ENCODE results near the gene CHCHD3.

CHCHD3 gene

DNA sequence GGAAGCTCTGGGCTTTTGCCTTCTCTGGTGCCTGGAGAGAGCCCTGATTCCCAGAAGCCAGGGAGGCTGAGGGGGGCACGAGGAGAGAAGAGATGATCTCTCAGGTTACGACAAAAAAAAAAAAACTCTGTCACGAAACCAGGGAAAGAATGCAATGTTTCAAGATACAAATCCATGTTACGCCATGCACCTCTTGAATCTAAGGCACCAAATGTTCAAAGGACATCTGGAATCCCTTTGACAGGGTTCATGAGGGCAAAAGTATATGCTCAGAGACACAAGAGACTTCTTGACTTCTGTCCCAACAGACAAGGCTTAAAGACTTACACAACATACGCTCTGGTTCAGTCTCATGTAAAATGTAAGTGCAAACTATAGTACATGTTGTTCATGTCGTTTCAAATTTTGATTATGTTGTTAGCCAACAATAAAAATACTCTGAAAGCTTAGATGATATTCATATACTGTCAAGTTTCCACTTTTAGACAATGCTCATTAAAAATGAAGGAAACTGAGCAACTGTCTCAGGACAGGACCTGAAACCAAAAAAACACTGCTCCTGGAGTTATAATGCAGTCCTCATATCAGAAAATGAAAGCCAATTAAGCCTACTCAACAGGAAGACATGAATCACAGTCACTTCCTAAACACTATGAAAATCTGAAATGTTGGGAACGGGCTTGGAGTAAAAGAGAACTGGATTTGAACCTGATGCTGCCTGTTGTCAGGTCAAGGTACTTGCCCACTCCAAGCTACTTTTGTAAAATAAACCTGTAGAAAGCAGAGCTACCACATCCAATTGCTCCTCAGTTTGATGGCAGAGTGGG lies 72.3 kb downstream of the CHCHD3 start:
- H3K4me1 ChIP-seq (ENCODE audit: insufficient read depth, low read length, poor library complexity, severe bottlenecking) = no peaks in the 10 kb centered on the region
- peaks cover 10% of the 10 kb centered on the region for H4K20me1 ChIP-seq (ENCODE audit: insufficient read depth, low read length, poor library complexity, severe bottlenecking)
- H3K9me2 ChIP-seq (replicated peaks; ENCODE audit: low read depth, low read length) = no peaks in the 10 kb centered on the region
- TF ChIP-seq, protein P1, sequence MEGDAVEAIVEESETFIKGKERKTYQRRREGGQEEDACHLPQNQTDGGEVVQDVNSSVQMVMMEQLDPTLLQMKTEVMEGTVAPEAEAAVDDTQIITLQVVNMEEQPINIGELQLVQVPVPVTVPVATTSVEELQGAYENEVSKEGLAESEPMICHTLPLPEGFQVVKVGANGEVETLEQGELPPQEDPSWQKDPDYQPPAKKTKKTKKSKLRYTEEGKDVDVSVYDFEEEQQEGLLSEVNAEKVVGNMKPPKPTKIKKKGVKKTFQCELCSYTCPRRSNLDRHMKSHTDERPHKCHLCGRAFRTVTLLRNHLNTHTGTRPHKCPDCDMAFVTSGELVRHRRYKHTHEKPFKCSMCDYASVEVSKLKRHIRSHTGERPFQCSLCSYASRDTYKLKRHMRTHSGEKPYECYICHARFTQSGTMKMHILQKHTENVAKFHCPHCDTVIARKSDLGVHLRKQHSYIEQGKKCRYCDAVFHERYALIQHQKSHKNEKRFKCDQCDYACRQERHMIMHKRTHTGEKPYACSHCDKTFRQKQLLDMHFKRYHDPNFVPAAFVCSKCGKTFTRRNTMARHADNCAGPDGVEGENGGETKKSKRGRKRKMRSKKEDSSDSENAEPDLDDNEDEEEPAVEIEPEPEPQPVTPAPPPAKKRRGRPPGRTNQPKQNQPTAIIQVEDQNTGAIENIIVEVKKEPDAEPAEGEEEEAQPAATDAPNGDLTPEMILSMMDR (conservative IDR thresholded peaks at IDR 0.05; ENCODE audit: low read length) = no peak
- TF ChIP-seq EZH2phosphoT487 (IDR thresholded peaks at IDR 0.05; ENCODE audit: borderline replicate concordance) = no peak
- peaks cover 55% of the 10 kb centered on the region for H3K79me2 ChIP-seq (ENCODE audit: insufficient read depth, low read length)
- H2AFZ ChIP-seq (ENCODE audit: low read length) = no peak overlapping the region
- H3K4me3 ChIP-seq (ENCODE audit: low read length, poor library complexity, severe bottlenecking) = no peak overlapping the region
- H3K9ac ChIP-seq (ENCODE audit: low read depth, low read length, poor library complexity, severe bottlenecking) = no peak overlapping the region
- H3K4me2 ChIP-seq (ENCODE audit: low read depth, low read length, poor library complexity, severe bottlenecking) = no peak overlapping the region
- no peaks in the 10 kb centered on the region for H3K9me3 ChIP-seq (ENCODE audit: insufficient read depth, low read depth, low read length)
- H3F3A ChIP-seq (ENCODE audit: low read depth) = no peaks in the 10 kb centered on the region
- H3K36me3 ChIP-seq (ENCODE audit: insufficient read depth, low read length) = no peaks in the 10 kb centered on the region; the same call in 1 of the 2 replicates
- H3K27me3 ChIP-seq (ENCODE audit: insufficient read depth, low read length, poor library complexity, severe bottlenecking) = no peaks in the 10 kb centered on the region

DNA sequence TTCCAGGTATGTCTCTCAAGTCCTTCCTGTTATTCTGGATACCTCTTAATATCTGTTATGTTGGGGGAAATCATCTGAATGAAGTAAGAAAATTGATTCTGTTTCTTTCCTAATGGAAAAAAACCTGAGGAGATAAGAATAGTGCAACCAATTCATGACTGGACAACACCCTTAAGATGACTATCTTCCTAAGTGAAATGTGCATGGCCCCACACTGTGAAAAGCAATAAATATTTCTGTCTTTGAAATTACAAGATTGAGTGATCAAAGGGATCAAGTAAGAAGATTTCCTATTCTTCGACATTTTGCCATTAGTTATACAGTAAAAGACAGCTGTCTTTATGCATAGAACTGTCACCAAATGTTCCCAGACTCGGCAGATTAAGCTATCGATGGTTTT lies 73.9 kb downstream of the CHCHD3 start:
- H3K79me2 ChIP-seq (ENCODE audit: insufficient read depth, low read length) = peaks cover 49% of the 10 kb centered on the region
- H3K9me3 ChIP-seq (ENCODE audit: insufficient read depth, low read depth, low read length) = no peaks in the 10 kb centered on the region
- no peak overlapping the region for H3K4me3 ChIP-seq (ENCODE audit: low read length, poor library complexity, severe bottlenecking)
- no peak overlapping the region for H2AFZ ChIP-seq (ENCODE audit: low read length)
- H3K4me2 ChIP-seq (ENCODE audit: low read depth, low read length, poor library complexity, severe bottlenecking) = no peak overlapping the region
- H3K9ac ChIP-seq (ENCODE audit: low read depth, low read length, poor library complexity, severe bottlenecking) = no peak overlapping the region
- H3K9me2 ChIP-seq (replicated peaks; ENCODE audit: low read depth, low read length) = no peaks in the 10 kb centered on the region
- peaks cover 10% of the 10 kb centered on the region for H4K20me1 ChIP-seq (ENCODE audit: insufficient read depth, low read length, poor library complexity, severe bottlenecking)
- no peaks in the 10 kb centered on the region for H3F3A ChIP-seq (ENCODE audit: low read depth)
- H3K36me3 ChIP-seq (ENCODE audit: insufficient read depth, low read length) = no peaks in the 10 kb centered on the region; the same call in 1 of the 2 replicates
- H3K4me1 ChIP-seq (ENCODE audit: insufficient read depth, low read length, poor library complexity, severe bottlenecking) = no peaks in the 10 kb centered on the region
- no peak for TF ChIP-seq EZH2phosphoT487 (IDR thresholded peaks at IDR 0.05; ENCODE audit: borderline replicate concordance)
- TF ChIP-seq, protein P1 (conservative IDR thresholded peaks at IDR 0.05; ENCODE audit: low read length) = no peak
- H3K27me3 ChIP-seq (ENCODE audit: insufficient read depth, low read length, poor library complexity, severe bottlenecking) = no peaks in the 10 kb centered on the region

DNA sequence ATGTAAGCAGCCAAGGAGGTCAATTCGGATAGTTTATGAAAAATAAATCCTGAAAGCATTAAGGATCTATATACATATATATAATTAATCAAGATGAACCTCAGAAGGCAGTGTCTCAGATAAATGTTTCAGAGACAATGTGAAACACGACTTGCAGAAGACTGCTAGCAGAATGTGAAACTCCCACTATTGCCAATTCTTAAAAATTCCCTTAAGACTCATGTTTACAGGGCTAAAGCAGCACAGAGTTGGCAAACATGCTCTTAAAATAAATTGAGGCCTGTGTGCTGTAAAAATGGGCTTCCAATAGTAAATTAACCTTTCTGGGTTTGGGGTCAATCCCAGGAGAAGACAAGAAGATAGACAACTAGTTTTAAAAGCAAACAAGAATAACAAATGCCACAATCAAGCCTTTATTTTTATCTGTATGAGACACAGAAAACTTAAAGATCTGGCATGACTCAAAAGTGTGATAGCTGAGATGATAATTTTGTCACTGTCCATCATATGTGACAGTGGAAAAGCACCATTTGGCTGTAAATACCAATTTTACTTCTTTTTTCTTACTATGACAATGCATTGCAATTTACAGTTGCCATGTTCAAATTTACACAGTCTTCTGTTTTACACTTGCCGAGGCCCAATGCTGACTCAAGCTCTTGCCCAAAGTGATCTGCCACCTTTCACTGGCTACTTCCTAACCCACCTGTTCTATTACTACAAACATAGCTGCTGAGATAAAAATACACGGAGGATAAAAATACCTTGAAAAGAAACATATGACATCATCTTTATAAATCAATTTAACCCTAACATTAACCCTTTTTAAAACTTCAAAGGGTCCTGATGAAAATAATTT lies 78.6 kb downstream of the CHCHD3 start:
- Histone ChIP-seq H3K36me3 (ENCODE audit: insufficient read depth, low read length) (no peaks in the 10 kb centered on the region; the same call in 1 of the 2 replicates), H4K20me1 (ENCODE audit: insufficient read depth, low read length, poor library complexity, severe bottlenecking) (peaks cover 31% of the 10 kb centered on the region), H3K4me1 (ENCODE audit: insufficient read depth, low read length, poor library complexity, severe bottlenecking) (peaks cover 17% of the 10 kb centered on the region), H3K4me3 (ENCODE audit: low read length, poor library complexity, severe bottlenecking) (no peak overlapping the region), H3K79me2 (ENCODE audit: insufficient read depth, low read length) (peaks cover 73% of the 10 kb centered on the region), H2AFZ (ENCODE audit: low read length) (no peak overlapping the region), H3K9ac (ENCODE audit: low read depth, low read length, poor library complexity, severe bottlenecking) (no peak overlapping the region), H3K27me3 (ENCODE audit: insufficient read depth, low read length, poor library complexity, severe bottlenecking) (no peaks in the 10 kb centered on the region), H3K4me2 (ENCODE audit: low read depth, low read length, poor library complexity, severe bottlenecking) (no peak overlapping the region), H3K9me2 (replicated peaks; ENCODE audit: low read depth, low read length) (no peaks in the 10 kb centered on the region), H3K9me3 (ENCODE audit: insufficient read depth, low read depth, low read length) (no peaks in the 10 kb centered on the region), H3F3A (ENCODE audit: low read depth) (no peaks in the 10 kb centered on the region)
- TF ChIP-seq, protein P1 (conservative IDR thresholded peaks at IDR 0.05; ENCODE audit: low read length) = no peak
- no peak for TF ChIP-seq EZH2phosphoT487 (IDR thresholded peaks at IDR 0.05; ENCODE audit: borderline replicate concordance)
